Naive thymus-derived CD8-positive, alpha-beta T cell (primary cell): ENCODE results near the gene MOSPD3. TPM values are rescaled to one million over a fixed set of nuclear protein-coding genes. Genes with fewer than 3 reads are reported as not detected.

ENCODE experiments used
- ATAC-seq, 2 donors: fragments of 150-1000 bp; cut with Tn5 transposase in 1 of 2; sonication (Bioruptor Pico), chemical (Tn5 transposase) in 1 of 2; 1 replicate in 1 of 2; 2 replicates in 1 of 2; pipeline ENCODE4 v1.10.0; 2021; ENCODE audit warnings: mild to moderate bottlenecking in 2 of 2, moderate library complexity in 2 of 2
- POLR2A ChIA-PET: fragments of 350-600 bp; sonication (Branson Sonifier 250); formaldehyde crosslinking; loops from one replicate; lab custom pipeline; 2021; ENCODE audit warnings: antibody characterized with exemption; lab: Charles Lee
- DNase-seq, 10 donors: peaks; one replicate each; pipeline versions ENCODE4 v3.0.0 to v3.0.0-alpha.2; 2020 to 2022
- H3K27ac Mint-ChIP-seq, 10 donors: one replicate each; pipeline ENCODE4 v1.8.0; 2020 to 2022; ENCODE audit warnings: mild to moderate bottlenecking in 10 of 10, mixed read lengths in 10 of 10, moderate library complexity in 4 of 10, inconsistent platforms in 1 of 10
- H3K27me3 Mint-ChIP-seq, 5 donors: one replicate each; pipeline ENCODE4 v1.8.0; 2021 to 2022; ENCODE audit warnings: mixed read lengths in 5 of 5
- H3K36me3 Mint-ChIP-seq, 3 donors: one replicate each; pipeline ENCODE4 v1.8.0; 2020 to 2022; ENCODE audit warnings: mixed read lengths in 3 of 3, mild to moderate bottlenecking in 2 of 3, inconsistent platforms in 1 of 3
- H3K4me1 Mint-ChIP-seq, 4 donors: one replicate each; pipeline ENCODE4 v1.8.0; 2021 to 2022; ENCODE audit warnings: mixed read lengths in 4 of 4
- H3K4me3 Mint-ChIP-seq, 10 donors: one replicate each; pipeline ENCODE4 v1.8.0; 2020 to 2022; ENCODE audit warnings: mild to moderate bottlenecking in 10 of 10, mixed read lengths in 10 of 10, moderate library complexity in 6 of 10, inconsistent platforms in 1 of 10
- H3K9me3 Mint-ChIP-seq, 9 donors: one replicate each; pipeline ENCODE4 v1.8.0; 2020 to 2022; ENCODE audit warnings: mixed read lengths in 9 of 9, mild to moderate bottlenecking in 3 of 9, inconsistent platforms in 1 of 9, moderate library complexity in 1 of 9
- polyA plus RNA-seq, 3 donors: library from polyadenylated mRNA; unstranded; fragments of 300-500 nt; fragmentation: Illumina TruSeq; gene quantifications; one replicate each; pipeline ENCODE4 v1.2.3, GENCODE V29; 2021
- total RNA-seq, 8 experiments: library from RNA in 2 of 8; stranded (reverse) in 2 of 8; gene quantifications; one replicate each; pipeline ENCODE4 v1.2.3 and lab custom pipeline; 2021 to 2026

The MOSPD3 gene
- total and polyA plus RNA-seq, 5 experiments from 2014 or later: 13.0 to 21.0 (median 16.4) TPM

DNA sequence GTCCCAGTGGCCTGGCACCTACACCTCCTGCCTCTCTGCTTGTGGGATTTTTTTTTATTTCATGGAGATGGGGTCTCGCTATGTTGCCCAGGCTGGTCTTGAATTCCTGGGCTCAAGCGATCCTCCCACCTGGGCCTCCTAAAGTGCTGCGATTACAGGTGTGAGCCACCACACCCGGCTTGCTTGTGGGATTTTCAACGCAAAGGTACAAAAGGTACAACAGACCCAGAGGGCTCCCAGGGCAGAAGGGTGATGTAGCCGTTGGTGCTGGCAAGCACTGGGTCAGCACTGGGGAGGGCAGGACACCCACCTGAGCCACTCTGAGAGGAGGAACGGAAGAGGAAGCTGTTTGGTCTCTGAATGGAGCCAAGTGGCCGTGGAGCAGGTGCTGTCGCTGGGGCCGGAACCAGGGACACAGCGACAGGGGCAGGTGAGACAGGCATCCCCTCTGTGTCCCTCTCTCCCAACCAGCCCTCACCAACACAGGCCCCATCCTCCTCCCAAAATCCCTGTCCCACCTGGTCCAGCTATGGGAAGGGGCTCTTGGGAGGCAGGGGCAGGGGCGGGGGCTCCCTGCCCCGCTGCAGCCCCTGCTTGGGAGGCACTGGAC is 35.9 kb upstream of the MOSPD3 start:
- Mint-ChIP-seq H3K27ac (peak overlapping the region in 3 of 10 donors; percentile 27 to 81 (median 36)), H3K9me3 (no peaks in the 10 kb centered on the region), H3K4me1 (peaks cover 5 to 32% (median 17%) of the 10 kb centered on the region in 4 donors), H3K4me3 (no peak overlapping the region), H3K27me3 (no peaks in the 10 kb centered on the region), H3K36me3 (peaks cover 0 to 48% (median 8%) of the 10 kb centered on the region in 3 donors)
- DNase-seq: no peak
- POLR2A ChIA-PET: interaction anchor here (0.7 to 3.4 kb wide), 4 partner anchors 9 to 104 kb away, joined by 3 to 30 read pairs (median 3); partner anchors contain the start of genes FBXO24 and LRCH4
- ATAC-seq: no peak

DNA sequence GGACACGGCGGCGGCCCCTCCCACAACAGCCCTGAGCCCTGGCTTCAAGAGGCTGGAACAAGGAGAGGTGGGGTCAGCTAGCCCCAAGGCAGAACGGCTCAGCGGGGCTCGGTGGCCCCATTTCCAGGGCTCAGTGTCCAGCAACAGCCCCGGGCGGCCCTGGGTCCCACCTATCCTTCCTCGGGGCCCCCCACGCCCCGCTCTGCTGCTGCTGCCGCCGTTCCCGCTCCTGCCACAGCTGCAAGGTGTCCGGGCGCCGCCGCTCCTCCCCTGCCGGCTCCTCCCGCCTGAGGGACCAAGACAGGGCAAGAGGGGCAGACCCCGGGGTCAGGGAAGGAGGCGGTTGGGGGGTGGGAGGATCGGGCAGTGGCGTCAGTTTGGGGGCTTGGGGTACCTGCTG is 35.2 kb upstream of the MOSPD3 start:
- peaks cover 0 to 49% (median 10%) of the 10 kb centered on the region in 3 donors for H3K36me3 Mint-ChIP-seq
- H3K27ac Mint-ChIP-seq: no peak overlapping the region
- H3K4me3 Mint-ChIP-seq: no peak overlapping the region
- H3K27me3 Mint-ChIP-seq: no peaks in the 10 kb centered on the region
- no peak for ATAC-seq
- POLR2A ChIA-PET: interaction anchor here (0.5 to 3.4 kb wide), 6 partner anchors 8 to 103 kb away, joined by 3 to 30 read pairs (median 3); partner anchors contain the start of genes FBXO24 and LRCH4
- peaks cover under 1 to 26% (median 12%) of the 10 kb centered on the region in 4 donors for H3K4me1 Mint-ChIP-seq
- H3K9me3 Mint-ChIP-seq: no peaks in the 10 kb centered on the region
- DNase-seq: no peak

DNA sequence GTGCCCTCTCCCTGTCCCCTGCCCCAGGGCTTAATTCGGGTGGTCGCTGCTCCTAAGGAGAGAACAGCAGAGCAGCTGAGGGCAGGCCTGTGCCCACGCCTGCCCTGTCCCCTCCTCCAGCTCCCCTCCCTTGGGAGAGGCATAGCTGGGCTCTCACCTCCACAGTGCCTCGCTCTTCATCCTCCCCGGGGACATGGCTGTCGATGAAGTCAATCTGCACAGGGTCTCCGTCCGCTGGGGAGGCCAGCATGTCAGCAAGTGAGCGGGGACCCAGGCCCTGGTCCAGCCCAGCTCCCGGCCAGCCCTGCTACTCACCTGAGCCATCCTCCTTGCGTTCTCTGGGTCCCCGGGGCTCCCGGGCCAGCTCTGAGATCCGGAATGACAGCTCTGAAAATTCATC is 34.8 kb upstream of the MOSPD3 start:
- H3K27me3 Mint-ChIP-seq: no peaks in the 10 kb centered on the region
- peaks cover 3 to 25% (median 12%) of the 10 kb centered on the region in 4 donors for H3K4me1 Mint-ChIP-seq
- DNase-seq: no peak
- ATAC-seq: no peak
- no peak overlapping the region for H3K27ac Mint-ChIP-seq
- POLR2A ChIA-PET: interaction anchor here (0.5 to 3.4 kb wide), 5 partner anchors 8 to 103 kb away, joined by 3 to 30 read pairs (median 3); partner anchors contain the start of genes FBXO24 and LRCH4
- H3K36me3 Mint-ChIP-seq: peaks cover 0 to 47% (median 10%) of the 10 kb centered on the region in 3 donors
- no peak overlapping the region for H3K4me3 Mint-ChIP-seq
- H3K9me3 Mint-ChIP-seq: no peaks in the 10 kb centered on the region

DNA sequence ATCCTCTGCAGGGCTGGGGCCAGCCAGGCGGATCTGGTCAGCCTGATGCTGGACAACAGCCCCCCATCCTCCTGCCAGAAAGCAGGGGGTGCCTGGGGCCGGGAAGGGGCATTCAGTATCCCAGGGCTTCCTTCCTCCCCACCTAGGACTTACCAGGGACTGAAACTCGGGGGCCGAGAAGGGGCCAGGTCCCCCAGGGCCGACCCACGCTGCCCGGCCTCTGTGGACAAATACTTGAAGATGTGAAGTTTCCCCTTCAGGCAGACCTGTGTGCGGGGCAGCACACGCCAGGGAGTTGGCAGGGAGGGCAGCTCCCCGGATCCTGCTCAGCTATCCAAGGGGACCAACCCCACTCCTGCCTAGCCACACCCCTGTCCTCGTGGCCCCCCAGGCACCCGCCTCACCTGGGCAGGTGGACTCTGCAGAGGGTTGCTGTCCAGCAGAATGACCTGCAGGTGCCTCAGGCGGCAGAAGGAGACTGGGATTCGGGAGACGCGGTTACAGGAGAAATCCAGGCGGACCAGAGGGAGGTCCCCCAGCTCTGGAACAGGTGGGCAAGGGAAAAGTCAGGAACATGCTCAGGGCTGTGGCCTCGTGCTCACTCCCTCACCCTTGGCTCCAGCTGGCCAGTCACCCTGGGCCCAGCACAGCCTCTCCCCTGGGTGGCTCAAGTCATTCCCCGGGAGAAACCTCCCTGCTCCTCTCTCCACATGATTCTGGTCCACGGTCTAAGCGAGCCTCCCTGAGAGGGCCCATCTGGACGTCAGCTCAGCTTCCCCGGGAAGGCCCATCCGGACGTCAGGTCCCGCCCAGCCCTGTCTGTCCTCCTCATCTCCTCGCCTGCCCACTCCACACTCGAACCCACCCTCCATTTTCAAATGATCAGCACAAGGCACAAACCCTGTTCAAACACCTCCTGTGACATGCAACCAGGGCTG is 33.8 kb upstream of the MOSPD3 start:
- Mint-ChIP-seq H3K27ac (peak overlapping the region in 4 of 10 donors; percentile 41 to 65 (median 52)), H3K9me3 (no peaks in the 10 kb centered on the region), H3K36me3 (peaks cover 0 to 42% (median 10%) of the 10 kb centered on the region in 3 donors), H3K4me1 (peaks cover 7 to 31% (median 19%) of the 10 kb centered on the region in 4 donors), H3K4me3 (no peak overlapping the region), H3K27me3 (no peaks in the 10 kb centered on the region)
- ATAC-seq (no peak), DNase-seq (no peak)
- POLR2A ChIA-PET: interaction anchor here (0.7 to 3.4 kb wide), 6 partner anchors 7 to 104 kb away, joined by 3 to 30 read pairs (median 4); partner anchors contain the start of genes FBXO24 and LRCH4

DNA sequence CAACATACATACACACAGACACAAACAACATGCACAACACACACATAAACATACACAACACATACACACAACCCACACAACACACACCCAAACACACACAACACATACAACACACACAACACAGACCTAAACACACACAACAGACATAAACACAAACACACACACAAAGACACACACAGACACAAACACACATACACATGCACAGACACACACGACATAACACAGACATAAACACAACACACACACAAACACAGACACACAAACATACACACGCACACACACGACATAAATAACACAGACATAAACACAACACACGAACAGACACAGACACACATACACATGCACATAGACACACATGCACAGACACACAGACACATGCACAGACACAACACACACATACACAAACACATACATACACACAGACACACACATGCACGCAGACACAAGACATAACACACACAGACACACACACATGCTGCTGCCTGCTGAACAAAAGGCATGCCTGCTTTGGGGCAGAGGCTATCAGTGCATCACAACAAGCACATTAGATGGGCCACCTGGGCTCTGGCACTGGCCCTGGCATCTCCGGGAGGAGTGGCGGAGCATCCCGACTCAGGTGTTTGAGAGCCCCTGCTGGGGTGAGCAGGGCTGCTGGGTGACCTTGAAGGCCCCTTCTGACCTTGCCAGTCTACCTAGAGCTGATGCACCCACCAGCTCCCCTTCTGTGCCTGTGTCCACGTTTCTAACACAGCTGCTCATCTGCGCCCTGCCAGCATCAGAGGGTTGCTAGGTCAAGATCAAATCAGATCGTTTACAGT is 31.7 kb upstream of the MOSPD3 start:
- POLR2A ChIA-PET: interaction anchor here (1.4 to 9.8 kb wide), 4 partner anchors 12 to 152 kb away, joined by 3 to 333 read pairs (median 54); partner anchors contain the start of genes GNB2, SAP25 and ZCWPW1
- Mint-ChIP-seq H3K36me3 (peaks cover 4 to 29% (median 10%) of the 10 kb centered on the region in 3 donors), H3K9me3 (no peaks in the 10 kb centered on the region), H3K27ac (no peak overlapping the region), H3K27me3 (no peaks in the 10 kb centered on the region), H3K4me3 (peak overlapping the region in 1 of 10 donors; percentile 97), H3K4me1 (peaks cover 19 to 38% (median 30%) of the 10 kb centered on the region in 4 donors)
- ATAC-seq (no peak), DNase-seq (no peak)

DNA sequence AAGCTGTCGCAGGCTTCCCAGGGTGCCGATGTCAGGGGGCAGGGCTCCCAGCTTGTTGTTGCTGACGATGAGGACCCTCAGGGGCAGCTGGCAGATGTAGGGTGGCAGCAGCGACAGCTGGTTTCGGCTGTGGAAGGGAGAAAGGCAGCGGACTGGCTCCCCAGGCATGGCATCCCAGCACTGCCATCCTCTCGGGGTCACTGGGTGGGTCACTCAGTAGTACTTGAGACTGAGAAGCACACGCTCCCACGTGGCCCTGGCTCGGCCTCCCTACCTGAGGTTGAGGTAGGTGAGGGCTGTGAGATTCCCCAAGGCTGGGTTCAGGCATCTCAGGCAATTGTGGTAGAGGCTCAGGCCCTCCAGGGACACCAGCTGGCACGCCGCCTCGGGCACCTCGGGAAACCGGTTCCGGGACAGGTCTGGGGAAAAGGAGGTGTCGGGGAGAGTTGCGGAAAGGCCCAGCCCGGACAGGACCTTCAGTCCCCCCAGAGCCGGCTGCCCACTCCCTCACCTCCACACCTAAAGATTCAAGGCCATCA is 30.2 kb upstream of the MOSPD3 start:
- Mint-ChIP-seq H3K9me3 (no peaks in the 10 kb centered on the region), H3K27ac (peak overlapping the region in 7 of 10 donors; percentile 81 to 99 (median 97)), H3K36me3 (peaks cover 4 to 16% (median 9%) of the 10 kb centered on the region in 3 donors), H3K27me3 (peaks cover 0 to 3% (median 0%) of the 10 kb centered on the region in 5 donors), H3K4me1 (peaks cover 21 to 35% (median 29%) of the 10 kb centered on the region in 4 donors), H3K4me3 (peak overlapping the region; percentile 41 to 100 (median 97))
- DNase-seq (no peak), ATAC-seq (no peak)
- POLR2A ChIA-PET: interaction anchor here (0.8 to 9.8 kb wide), 7 partner anchors 9 to 153 kb away, joined by 3 to 333 read pairs (median 8); partner anchors contain the start of genes GNB2, MOSPD3, SAP25 and ZCWPW1

DNA sequence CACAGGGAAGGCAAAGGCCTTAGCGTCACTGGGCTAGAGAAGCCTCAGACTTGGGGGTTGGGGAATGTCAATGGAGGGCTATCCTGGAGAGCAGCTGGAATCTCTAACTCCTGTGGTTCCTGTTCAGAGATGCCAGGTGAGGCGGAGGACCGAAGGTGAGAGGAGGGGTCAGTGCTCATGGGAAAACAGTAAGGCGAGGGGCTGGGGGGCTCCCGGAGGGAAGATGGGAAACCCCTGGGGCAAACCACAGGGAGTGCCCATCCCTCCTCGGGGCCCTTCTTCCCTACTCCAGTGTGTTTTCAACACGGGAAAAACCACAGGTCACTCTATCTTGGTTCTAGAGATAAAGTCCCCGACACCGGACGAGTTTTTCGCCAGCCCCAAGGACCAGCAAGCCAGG is 29.7 kb upstream of the MOSPD3 start:
- POLR2A ChIA-PET: interaction anchor here (0.6 to 9.8 kb wide), 16 partner anchors 8 to 153 kb away, joined by 3 to 333 read pairs (median 40); partner anchors contain the start of genes GIGYF1, GNB2, MEPCE and MOSPD3
- Mint-ChIP-seq H3K4me3 (peak overlapping the region; percentile 93 to 100 (median 97)), H3K4me1 (peaks cover 21 to 36% (median 29%) of the 10 kb centered on the region in 4 donors), H3K27me3 (peaks cover 0 to 3% (median 0%) of the 10 kb centered on the region in 5 donors), H3K27ac (peak overlapping the region in 7 of 10 donors; percentile 81 to 99 (median 97)), H3K36me3 (peaks cover 4 to 16% (median 9%) of the 10 kb centered on the region in 3 donors), H3K9me3 (no peaks in the 10 kb centered on the region)
- DNase-seq (no peak), ATAC-seq (no peak)

DNA sequence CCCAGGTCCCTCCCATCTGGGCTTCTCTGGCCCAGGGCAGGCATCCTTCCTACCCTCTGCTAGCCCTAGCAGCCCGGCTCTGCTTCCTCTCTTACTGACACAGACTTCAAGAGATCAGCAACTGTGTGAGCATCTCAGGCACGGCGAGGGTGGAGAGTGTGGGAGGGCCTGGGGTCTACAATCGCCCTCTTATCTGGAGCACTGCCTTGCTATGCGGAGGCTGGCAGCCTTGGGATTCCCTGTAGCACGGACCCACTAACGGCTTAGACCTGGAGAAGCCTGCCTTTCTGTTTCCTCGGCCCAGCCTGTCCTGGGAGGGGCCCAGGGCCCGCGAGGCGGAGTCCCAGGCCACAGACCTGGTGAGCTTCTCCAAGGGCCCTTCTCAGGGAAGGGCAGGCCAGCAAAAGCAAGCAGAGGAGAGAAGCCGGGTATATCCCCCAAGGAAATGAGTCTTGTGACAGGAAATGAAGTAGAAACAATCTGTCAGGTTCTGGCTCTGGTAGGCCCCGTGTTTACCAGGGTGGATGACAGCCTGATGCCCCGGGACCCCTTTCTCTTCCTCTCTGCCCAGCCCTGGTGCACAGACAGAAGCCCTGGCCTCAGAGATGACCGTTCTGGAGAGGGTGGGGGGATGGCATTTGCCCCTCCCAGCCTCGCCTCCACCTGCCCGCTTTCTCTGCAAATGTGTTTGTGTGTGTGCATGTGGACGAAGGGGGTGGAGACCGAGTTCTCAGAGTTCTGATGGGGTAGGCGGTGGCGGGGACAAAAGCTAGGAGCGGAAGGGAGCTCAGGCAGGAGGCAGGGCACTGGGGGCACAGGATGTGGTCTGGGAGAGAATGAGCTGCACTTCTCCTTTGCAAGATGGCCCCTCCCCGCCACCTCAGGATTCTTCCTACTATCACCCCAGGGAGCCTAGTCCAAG is 28.9 kb upstream of the MOSPD3 start:
- peak overlapping the region; percentile 93 to 100 (median 97) for H3K4me3 Mint-ChIP-seq
- DNase-seq (peak; percentile 34 to 87 (median 66)), ATAC-seq (peak; percentile 7 to 13)
- H3K27me3 Mint-ChIP-seq: peaks cover 0 to 3% (median 0%) of the 10 kb centered on the region in 5 donors
- peaks cover 21 to 40% (median 31%) of the 10 kb centered on the region in 4 donors for H3K4me1 Mint-ChIP-seq
- H3K36me3 Mint-ChIP-seq: peaks cover 4 to 12% (median 9%) of the 10 kb centered on the region in 3 donors
- POLR2A ChIA-PET: interaction anchor here (0.6 to 9.8 kb wide), 27 partner anchors 6 to 1024 kb away, joined by 3 to 333 read pairs (median 12); partner anchors contain the start of genes GIGYF1, GNB2, MEPCE and MOSPD3
- peak overlapping the region in 7 of 10 donors; percentile 81 to 99 (median 97) for H3K27ac Mint-ChIP-seq
- H3K9me3 Mint-ChIP-seq: no peaks in the 10 kb centered on the region

DNA sequence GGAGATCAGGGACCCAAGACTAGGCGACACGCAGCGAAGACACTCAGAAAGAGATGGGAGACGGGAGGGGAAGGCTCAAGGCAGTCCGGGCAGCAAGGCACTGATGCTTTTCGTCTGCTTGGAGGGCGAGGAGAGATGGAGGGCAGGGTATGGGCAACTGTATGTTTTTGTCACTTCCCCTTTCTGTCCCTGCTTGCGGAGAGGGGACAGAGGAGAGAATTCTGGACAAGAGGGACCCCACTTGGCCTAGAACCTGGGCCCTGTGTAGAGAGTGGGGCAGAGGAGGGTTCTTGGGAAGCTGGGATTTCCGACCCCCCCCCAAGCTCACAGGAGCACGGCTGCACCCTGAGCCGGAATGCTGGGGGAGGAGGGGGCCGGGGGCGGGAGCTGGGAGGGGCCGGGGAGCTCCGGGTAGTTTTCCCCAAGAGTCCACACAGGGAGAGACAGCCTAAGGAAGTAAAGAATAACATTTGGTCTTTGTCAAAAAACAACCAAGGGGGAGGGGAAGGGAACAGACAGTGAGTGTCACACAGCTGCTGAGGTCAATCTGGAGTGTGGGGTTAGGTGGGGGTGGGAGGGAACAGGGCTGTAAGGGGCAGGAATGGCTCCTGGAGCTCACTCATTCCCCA is 28.2 kb upstream of the MOSPD3 start:
- Mint-ChIP-seq H3K4me3 (peak overlapping the region; percentile 93 to 100 (median 97)), H3K36me3 (peaks cover 4 to 7% (median 6%) of the 10 kb centered on the region in 3 donors), H3K27me3 (peaks cover 0 to 3% (median 0%) of the 10 kb centered on the region in 5 donors), H3K4me1 (peaks cover 21 to 41% (median 31%) of the 10 kb centered on the region in 4 donors), H3K27ac (peak overlapping the region in 7 of 10 donors; percentile 81 to 99 (median 97)), H3K9me3 (no peaks in the 10 kb centered on the region)
- no peak for DNase-seq
- POLR2A ChIA-PET: interaction anchor here (0.7 to 9.8 kb wide), 26 partner anchors 7 to 1025 kb away, joined by 3 to 333 read pairs (median 18); partner anchors contain the start of genes GIGYF1, GNB2, MEPCE and MOSPD3
- no peak for ATAC-seq
